Left ventricle myocardium inferior (tissue), 1 donor: ENCODE data around the gene FBXL7. TPM values are rescaled to one million over a fixed set of nuclear protein-coding genes. Genes with fewer than 3 reads are reported as not detected.

Source experiments
- DNase-seq: peaks from one replicate; pipeline ENCODE4 v3.0.0-alpha.2; 2020
- H3K27ac ChIP-seq: fragments of 200-600 bp; replicated peaks from 2 replicates; pipeline ENCODE4 v1.8.0; 2021
- H3K27me3 ChIP-seq: fragments of 200-600 bp; 2 replicates; pipeline ENCODE4 v1.8.0; 2021; ENCODE audit warnings: low read depth
- H3K36me3 ChIP-seq: fragments of 200-600 bp; 2 replicates; pipeline ENCODE4 v1.8.0; 2021
- H3K4me1 ChIP-seq: fragments of 200-600 bp; 2 replicates; pipeline ENCODE4 v1.8.0; 2021
- H3K4me3 ChIP-seq: fragments of 200-600 bp; 2 replicates; pipeline ENCODE4 v1.8.0; 2021; ENCODE audit warnings: mild to moderate bottlenecking, moderate library complexity
- H3K9me3 ChIP-seq: fragments of 200-600 bp; replicated peaks from 2 replicates; pipeline ENCODE4 v1.8.0; 2021
- CTCF ChIP-seq: fragments of 200-600 bp; IDR thresholded peaks from 2 replicates; pipeline ENCODE4 v1.8.0; 2021; ENCODE audit warnings: antibody characterized with exemption, mild to moderate bottlenecking, borderline replicate concordance
- intact Hi-C: fragments of 100-400 bp; cut with micrococcal nuclease; formaldehyde crosslinking; loops from one replicate; pipeline ENCODE4 v1.11.0; 2022
- total RNA-seq: library from RNA; stranded (reverse); fragmentation: NEBNext Ultra II Directional; extraction: Animal tissue kit (Norgen Biotek cat#: 25700); gene quantifications from one replicate; pipeline ENCODE4 v1.2.1, GENCODE V29; 2021
- donor health status: DM: no; HTN: yes; CAD: no; lungs with severe emphysema.

FBXL7 gene
- total RNA-seq, 1 donor from 2014 or later: 27.7 TPM

DNA sequence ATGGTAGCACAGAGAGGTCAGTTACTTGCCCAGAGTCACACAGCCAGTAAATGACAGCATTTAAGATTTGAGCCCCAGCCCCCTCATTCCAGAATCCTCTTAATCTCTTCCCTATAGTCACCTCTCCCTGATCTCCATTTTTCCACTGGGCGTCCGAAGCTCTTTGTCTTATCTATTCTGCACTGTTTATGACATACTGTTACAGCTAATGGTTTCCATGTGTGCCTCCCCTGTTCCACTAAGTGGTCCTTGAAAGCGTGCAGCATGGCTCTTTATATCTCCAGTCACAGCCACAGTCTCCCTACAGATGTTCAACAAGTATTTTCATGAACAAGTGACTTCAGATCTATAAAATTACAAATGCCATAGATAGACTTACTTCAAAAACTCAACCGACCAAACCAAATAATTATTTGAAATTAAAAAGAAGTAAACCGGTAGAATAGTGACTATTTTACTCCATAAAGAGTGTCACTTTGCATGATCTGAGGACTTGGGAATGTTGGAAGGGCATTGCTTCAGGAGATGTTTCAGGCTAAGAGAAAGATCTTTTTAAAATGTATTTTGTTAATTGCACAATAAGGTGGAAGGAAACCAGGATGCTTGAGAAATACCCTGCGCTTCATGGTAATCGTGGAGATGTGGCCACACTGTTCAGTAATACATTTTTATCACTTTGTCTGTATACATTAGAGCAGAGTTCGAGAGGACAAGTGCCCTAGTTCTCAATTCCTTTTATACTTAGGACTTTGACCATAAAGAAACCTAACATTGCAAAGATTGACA is 237.2 kb downstream of the FBXL7 start:
- intact Hi-C loops: no loop called here
- Histone ChIP-seq H3K36me3 (no peaks in the 10 kb centered on the region), H3K4me1 (peaks cover 46% of the 10 kb centered on the region), H3K27me3 (no peaks in the 10 kb centered on the region), H3K4me3 (no peak overlapping the region), H3K27ac (no peak overlapping the region), H3K9me3 (no peaks in the 10 kb centered on the region)
- no peak for DNase-seq
- TF ChIP-seq CTCF: no peak

GRCh38 chr5:15737871-15738664 is 238.1 kb downstream of the FBXL7 start:
- no peak for DNase-seq
- TF ChIP-seq CTCF: no peak
- no peak overlapping the region for H3K27ac ChIP-seq
- H3K36me3 ChIP-seq: no peaks in the 10 kb centered on the region
- peaks cover 38% of the 10 kb centered on the region for H3K4me1 ChIP-seq
- H3K4me3 ChIP-seq: no peak overlapping the region
- no peaks in the 10 kb centered on the region for H3K9me3 ChIP-seq
- intact Hi-C loops: no loop called here
- no peaks in the 10 kb centered on the region for H3K27me3 ChIP-seq

DNA sequence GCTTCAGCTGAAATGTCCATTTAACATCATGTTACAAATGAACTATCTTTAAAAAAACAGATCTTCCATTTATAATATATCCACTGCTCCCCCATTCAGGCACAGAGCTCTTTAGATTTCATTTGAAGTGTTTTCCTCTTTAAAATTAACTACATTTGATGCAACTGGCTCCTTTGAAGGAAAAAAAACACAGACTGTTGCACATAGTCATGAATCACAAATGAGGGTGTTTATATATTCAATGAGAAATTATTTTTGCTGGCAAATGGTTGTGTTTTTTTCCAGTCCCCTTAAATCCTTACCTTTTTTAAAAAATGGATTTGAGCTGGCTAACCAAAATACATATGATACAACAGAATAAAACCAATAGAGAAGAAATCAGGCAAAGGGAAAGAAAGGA is 240.4 kb downstream of the FBXL7 start:
- H3K9me3 ChIP-seq: no peaks in the 10 kb centered on the region
- H3K27me3 ChIP-seq: no peaks in the 10 kb centered on the region
- no peaks in the 10 kb centered on the region for H3K36me3 ChIP-seq
- H3K27ac ChIP-seq: no peak overlapping the region
- no peak for TF ChIP-seq CTCF
- intact Hi-C loops: no loop called here
- no peak for DNase-seq
- peaks cover 38% of the 10 kb centered on the region for H3K4me1 ChIP-seq
- no peak overlapping the region for H3K4me3 ChIP-seq

DNA sequence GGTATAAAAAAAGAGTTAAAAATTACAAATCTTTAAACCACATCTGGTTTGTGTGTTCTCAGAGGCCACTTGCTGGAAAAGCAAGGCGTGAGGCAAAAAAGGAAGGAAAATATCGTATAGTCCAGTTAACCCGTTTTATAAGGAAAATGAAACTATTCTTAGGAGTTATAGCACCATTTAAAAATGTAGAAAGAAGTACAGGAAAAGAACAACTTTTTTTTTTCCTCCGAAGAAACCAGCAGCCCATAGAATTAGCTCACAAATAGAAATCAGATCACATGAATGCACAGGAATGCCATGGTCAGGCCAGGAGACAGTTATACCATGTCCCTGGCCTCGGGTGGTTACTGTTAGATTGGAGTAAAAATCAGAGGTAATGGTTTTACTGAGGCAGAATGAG is 241.6 kb downstream of the FBXL7 start:
- Histone ChIP-seq H3K4me3 (no peak overlapping the region), H3K27me3 (no peaks in the 10 kb centered on the region), H3K4me1 (peaks cover 38% of the 10 kb centered on the region), H3K9me3 (no peaks in the 10 kb centered on the region), H3K36me3 (no peaks in the 10 kb centered on the region), H3K27ac (no peak overlapping the region)
- intact Hi-C loops: no loop called here
- no peak for TF ChIP-seq CTCF
- DNase-seq: no peak

DNA sequence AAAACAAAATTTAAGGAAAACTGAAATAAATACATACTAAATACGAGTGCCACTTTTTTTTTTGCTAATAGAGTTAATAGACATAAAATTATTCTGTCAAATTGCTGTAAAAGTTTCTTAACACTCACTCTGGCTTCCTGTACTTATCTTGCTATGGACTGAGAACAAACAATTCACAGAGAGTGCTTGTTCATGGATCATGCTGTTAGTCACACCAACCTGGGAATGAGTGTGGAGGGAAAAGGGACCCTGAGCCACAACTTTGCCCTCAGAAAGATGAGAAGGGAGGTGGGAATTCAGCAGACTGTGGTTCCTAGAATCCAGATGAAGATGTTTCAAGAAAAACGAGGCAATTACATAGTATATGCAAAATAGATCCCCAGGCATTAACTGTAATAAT is 246.9 kb downstream of the FBXL7 start:
- H3K36me3 ChIP-seq: no peaks in the 10 kb centered on the region
- peaks cover 12% of the 10 kb centered on the region for H3K4me1 ChIP-seq
- no peak overlapping the region for H3K4me3 ChIP-seq
- no peak for DNase-seq
- TF ChIP-seq CTCF: no peak
- H3K27me3 ChIP-seq: no peaks in the 10 kb centered on the region
- no peaks in the 10 kb centered on the region for H3K9me3 ChIP-seq
- intact Hi-C loops: no loop called here
- no peak overlapping the region for H3K27ac ChIP-seq
